Measurements from ENCODE around the gene LUM.

Gene LUM

DNA sequence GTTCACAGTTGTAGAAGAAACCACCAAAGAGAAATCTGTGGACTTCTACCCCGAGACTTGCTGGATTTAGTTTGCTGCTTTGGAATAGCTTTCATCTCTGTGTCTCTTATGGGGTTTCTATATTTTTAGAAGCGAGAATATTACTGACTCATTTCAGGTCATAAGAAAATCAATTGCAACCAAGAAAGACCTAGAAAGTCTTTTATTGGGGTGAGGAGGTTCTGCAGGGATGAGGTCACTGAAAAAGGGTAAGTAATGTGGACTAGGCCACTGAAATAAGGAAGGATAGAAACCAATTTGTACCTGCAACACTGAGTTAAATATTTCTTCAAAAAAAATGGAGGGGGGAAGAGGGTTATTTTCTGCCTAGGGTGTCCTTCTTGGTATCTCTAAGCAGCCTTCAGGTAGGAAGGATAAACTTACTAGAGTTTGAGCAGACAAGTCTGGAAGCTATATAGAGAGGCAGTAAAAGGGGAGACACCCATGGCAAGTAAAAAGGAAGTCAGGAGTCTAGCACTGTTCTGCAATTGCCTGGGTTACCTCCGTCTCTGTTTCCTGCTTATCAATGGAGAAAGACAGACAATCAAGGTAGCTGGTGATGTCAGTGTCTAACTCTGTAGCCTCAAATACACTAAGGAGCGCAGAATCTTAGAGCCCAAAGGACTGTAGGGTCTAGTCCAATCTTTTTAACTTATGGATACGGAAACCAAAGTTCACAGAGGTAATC lies 33.9 kb downstream of the LUM start:
- no peak overlapping the region for H3K27ac ChIP-seq
- H3K27me3 ChIP-seq: no peaks in the 10 kb centered on the region
- no peak for TF ChIP-seq CTCF (IDR thresholded peaks at IDR 0.05)
- no peak for DNase-seq
- no peaks in the 10 kb centered on the region for H3K36me3 ChIP-seq
- H3K9me3 ChIP-seq: no peaks in the 10 kb centered on the region
- peaks cover 0 to 28% (median 0%) of the 10 kb centered on the region in 4 donors for H3K4me1 ChIP-seq
- H3K4me3 ChIP-seq: no peak overlapping the region
- intact Hi-C loops (cut with DNase I; ENCODE audit: low total_unique reads): no loop called here

GRCh38 chr12:91074851-91075250 lies 36.4 kb downstream of the LUM start:
- Histone ChIP-seq H3K4me1 (peaks cover 0 to 19% (median 0%) of the 10 kb centered on the region in 4 donors), H3K27me3 (no peaks in the 10 kb centered on the region), H3K36me3 (no peaks in the 10 kb centered on the region), H3K27ac (peak overlapping the region; percentile 13 to 57), H3K4me3 (no peak overlapping the region), H3K9me3 (no peaks in the 10 kb centered on the region)
- intact Hi-C loops (cut with DNase I; ENCODE audit: low total_unique reads): no loop called here
- TF ChIP-seq CTCF (IDR thresholded peaks at IDR 0.05): no peak
- DNase-seq: no peak

DNA sequence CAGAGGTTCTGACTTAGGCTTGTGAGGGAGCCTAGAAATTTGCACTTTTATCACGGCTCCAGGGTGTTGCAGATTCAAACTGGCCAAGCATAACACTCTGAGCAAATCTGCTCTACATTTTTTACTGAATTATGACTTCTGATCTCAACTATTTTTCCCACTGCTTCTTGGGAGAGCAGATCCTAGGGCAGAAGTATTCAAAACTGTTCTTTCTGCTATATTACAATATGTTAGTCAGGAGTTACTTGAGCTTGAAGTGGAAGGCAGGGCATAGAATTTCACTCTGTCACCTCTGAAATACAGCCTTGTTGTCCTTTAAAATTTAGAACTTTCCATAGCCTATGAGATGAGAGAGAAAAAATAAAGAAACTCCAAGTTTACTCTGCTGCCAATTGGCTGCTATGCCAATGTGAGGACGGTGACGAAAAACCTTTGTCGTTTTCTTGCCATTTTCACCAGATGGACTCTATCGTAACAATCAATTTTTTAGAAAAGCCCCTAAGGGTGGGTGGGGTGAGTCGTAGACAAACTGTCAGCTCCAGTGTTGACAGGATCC lies 37.1 kb downstream of the LUM start:
- H3K27ac ChIP-seq: peak overlapping the region; percentile 13 to 57

GRCh38 chr12:91073426-91073825 lies 37.9 kb downstream of the LUM start:
- Histone ChIP-seq H3K4me1 (peaks cover 0 to 19% (median 0%) of the 10 kb centered on the region in 4 donors), H3K27ac (no peak overlapping the region), H3K4me3 (no peak overlapping the region), H3K27me3 (no peaks in the 10 kb centered on the region), H3K9me3 (no peaks in the 10 kb centered on the region), H3K36me3 (no peaks in the 10 kb centered on the region)
- DNase-seq: no peak
- intact Hi-C loops (cut with DNase I; ENCODE audit: low total_unique reads): no loop called here
- no peak for TF ChIP-seq CTCF (IDR thresholded peaks at IDR 0.05)

More for the DNA sequence above, 37.1 kb downstream of the LUM start:
- no peaks in the 10 kb centered on the region for H3K36me3 ChIP-seq
- no peaks in the 10 kb centered on the region for H3K9me3 ChIP-seq
- intact Hi-C loops (cut with DNase I; ENCODE audit: low total_unique reads): no loop called here
- no peak for DNase-seq
- no peaks in the 10 kb centered on the region for H3K27me3 ChIP-seq
- no peak for TF ChIP-seq CTCF (IDR thresholded peaks at IDR 0.05)
- H3K4me3 ChIP-seq: peak overlapping the region in 1 of 2 donors; percentile 18
- H3K4me1 ChIP-seq: peaks cover 0 to 19% (median 0%) of the 10 kb centered on the region in 4 donors

DNA sequence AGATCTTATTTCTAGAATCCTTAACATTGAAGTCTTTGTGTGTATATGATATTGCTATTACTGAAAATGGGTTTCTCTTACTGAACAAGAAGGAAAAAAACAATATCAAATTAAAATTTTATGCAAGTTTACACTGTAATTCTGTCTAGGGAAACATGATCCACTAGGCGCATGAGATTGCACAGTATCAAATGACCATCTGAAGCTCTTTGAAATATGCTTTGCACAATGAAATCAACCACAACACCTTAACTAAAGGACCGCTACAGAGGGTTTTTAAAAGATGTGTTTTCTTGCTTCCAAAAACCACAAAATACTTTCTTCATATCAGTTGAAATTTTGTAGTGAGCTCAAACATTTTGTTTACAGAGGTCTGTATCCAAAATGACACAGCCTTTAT lies 38.4 kb downstream of the LUM start:
- DNase-seq: no peak
- no peaks in the 10 kb centered on the region for H3K27me3 ChIP-seq
- intact Hi-C loops (cut with DNase I; ENCODE audit: low total_unique reads): no loop called here
- TF ChIP-seq CTCF (IDR thresholded peaks at IDR 0.05): no peak
- H3K4me3 ChIP-seq: no peak overlapping the region
- no peaks in the 10 kb centered on the region for H3K9me3 ChIP-seq
- H3K4me1 ChIP-seq: peaks cover 0 to 19% (median 0%) of the 10 kb centered on the region in 4 donors
- H3K27ac ChIP-seq: no peak overlapping the region
- H3K36me3 ChIP-seq: no peaks in the 10 kb centered on the region
